Measurements from ENCODE around the gene THAP9. TPM values are rescaled to one million over a fixed set of nuclear protein-coding genes. Genes with fewer than 3 reads are reported as not detected.
A peak's percentile ranks its signal among the peaks of the same experiment; 100 is the strongest.
"Not testable (repeated sequence)": the region's sequence is repeated elsewhere in the genome, so short reads cannot be mapped to it uniquely, and the experiment has no call there.

THAP9 gene
- 1 to 10 TPM; 4.4 to 4.6 TPM for total RNA-seq

GRCh38 chr4:82900411-82901182 lies at the start of gene THAP9:
Gene THAP9 (plus strand): TSS chr4:82900735. CDS start chr4:82900803, 68 bp downstream.
- Mint-ChIP-seq H3K27ac (no peak within 1 kb of the TSS), H3K4me1 (ENCODE audit: low read depth) (peaks cover 48% of the 10 kb centered on the region), H3K27me3 (ENCODE audit: low read depth) (no peaks in the 10 kb centered on the region), H3K36me3 (ENCODE audit: insufficient read depth in 2 of 2) (peaks cover 5 to 10% of the 10 kb centered on the region in 2 donors), H3K9me3 (no peaks in the 10 kb centered on the region), H3K4me3 (no peak within 1 kb of the TSS)
- DNase-seq: peak; percentile 96 to 99
- ATAC-seq (replicated peaks in 1 of 2): peak; percentile 89

DNA sequence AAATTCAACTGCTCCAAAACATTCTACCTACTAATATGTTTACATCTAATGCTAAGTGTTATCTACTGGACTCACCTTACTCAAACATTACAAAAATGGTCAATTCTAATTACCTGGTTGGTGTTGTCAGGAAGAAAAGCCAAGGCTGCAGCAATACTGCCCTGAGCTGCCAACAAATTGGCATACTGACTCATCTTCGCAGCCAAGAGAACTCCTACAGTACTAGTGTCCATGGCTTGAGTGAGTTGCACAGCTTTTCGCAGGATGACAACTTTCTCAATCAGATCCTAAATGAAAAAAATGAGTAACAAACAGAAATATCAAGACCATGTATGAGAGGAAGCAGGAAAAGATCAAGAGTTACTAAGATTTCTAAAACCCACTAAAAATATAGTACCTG lies 49.2 kb upstream of the THAP9 start:
- no peak for DNase-seq
- Mint-ChIP-seq H3K36me3 (ENCODE audit: insufficient read depth in 2 of 2) (peaks cover 7 to 34% of the 10 kb centered on the region in 2 donors), H3K27me3 (ENCODE audit: low read depth) (no peaks in the 10 kb centered on the region), H3K27ac (no peak overlapping the region), H3K9me3 (no peaks in the 10 kb centered on the region), H3K4me3 (no peak overlapping the region), H3K4me1 (ENCODE audit: low read depth) (peaks cover 4% of the 10 kb centered on the region)
- ATAC-seq (replicated peaks in 1 of 2): no peak

DNA sequence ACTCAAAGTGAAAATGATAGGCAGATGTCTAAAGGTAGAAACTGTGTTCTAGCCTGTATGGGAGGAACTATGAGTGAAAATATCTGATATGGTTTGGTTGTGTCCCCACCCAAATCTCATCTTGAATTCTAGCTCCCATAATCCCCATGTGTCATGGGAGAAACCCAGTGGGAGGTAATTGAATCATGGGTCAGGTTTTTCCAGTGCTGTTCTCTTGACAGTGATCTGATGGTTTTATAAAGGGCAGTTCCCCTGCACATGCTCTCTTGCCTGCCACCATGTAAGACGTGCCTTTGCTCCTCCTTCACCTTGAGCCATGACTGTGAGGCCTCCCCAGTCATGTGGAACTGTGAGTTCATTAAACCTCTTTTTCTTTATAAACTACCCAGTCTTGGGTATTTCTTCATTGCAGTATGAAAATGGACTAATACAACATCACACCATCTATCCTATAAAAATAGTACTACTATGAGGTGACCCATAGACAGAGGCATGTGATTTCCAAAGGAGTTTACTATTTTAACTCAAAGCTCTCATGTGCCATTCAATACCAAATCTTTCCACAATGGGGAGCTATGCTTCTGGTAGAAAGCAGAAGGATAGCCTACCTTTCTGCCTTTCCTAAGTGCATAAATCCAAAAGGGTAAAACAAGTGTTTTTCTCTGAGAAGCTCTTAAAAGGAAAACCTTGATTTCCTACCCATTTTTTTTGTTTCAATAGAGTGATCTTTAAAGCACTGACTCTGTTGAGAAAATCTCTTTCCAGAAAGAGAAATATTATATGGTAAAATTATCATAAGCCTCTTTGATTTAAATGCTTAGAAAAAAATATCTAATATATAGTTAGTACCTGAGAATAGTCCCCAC lies 48.4 kb upstream of the THAP9 start:
- no peaks in the 10 kb centered on the region for H3K27me3 Mint-ChIP-seq (ENCODE audit: low read depth)
- peaks cover 4% of the 10 kb centered on the region for H3K4me1 Mint-ChIP-seq (ENCODE audit: low read depth)
- H3K36me3 Mint-ChIP-seq (ENCODE audit: insufficient read depth in 2 of 2): peaks cover 7 to 34% of the 10 kb centered on the region in 2 donors
- DNase-seq (peak in 1 of 2 donors; percentile 5), ATAC-seq (replicated peaks in 1 of 2) (peak; percentile 35 to 36)
- no peak overlapping the region for H3K4me3 Mint-ChIP-seq
- H3K9me3 Mint-ChIP-seq: no peaks in the 10 kb centered on the region
- peak overlapping the region; percentile 77 for H3K27ac Mint-ChIP-seq

DNA sequence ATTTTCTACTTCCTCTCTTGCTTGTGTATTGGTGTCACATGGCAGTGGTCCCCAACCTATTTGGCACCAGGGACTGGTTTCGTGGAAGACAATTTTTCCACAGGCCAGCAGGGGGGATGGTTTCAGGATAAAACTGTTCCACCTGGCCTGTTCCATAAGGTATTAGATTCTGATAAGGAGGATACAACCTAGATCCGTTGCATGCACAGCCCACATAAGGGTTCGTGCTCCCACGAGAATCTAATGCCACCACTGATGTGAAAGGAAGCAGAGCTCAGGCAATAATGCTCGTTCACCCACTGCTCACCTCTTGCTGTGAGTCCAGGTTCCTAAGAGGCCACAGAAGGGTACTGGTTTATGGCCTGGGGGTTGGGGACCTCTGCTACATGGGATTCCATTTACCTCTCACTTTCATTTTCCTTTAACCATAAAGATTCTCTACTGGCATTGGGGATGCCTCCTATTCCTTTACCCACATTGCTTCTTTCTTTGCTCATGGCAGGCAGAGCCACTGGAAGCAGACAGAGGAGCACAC lies 47.7 kb upstream of the THAP9 start:
- Mint-ChIP-seq H3K27me3 (ENCODE audit: low read depth) (no peaks in the 10 kb centered on the region), H3K4me3 (no peak overlapping the region), H3K36me3 (ENCODE audit: insufficient read depth in 2 of 2) (peaks cover 7 to 32% of the 10 kb centered on the region in 2 donors), H3K9me3 (no peaks in the 10 kb centered on the region), H3K4me1 (ENCODE audit: low read depth) (peaks cover 4% of the 10 kb centered on the region), H3K27ac (no peak overlapping the region)
- DNase-seq (no peak), ATAC-seq (replicated peaks in 1 of 2) (no peak)

DNA sequence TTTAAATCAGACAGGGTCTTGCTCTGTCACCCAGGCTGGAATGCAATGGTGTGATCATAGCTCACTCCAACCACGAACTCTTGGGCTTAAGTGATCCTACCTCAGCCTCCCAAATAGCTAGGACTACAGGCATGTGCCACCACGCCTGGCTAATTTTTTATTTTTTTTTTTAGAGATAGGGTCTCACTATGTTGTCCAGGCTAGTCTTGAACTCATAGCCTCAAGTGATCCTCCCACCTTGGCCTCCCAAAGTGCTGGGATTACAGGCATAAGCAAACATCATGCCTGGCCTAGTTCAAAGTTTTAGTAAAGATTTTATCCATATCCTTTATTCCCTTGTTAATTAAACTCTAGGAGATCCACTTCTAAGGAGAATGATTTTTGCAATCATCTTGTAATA lies 40.0 kb upstream of the THAP9 start:
- Mint-ChIP-seq H3K36me3 (ENCODE audit: insufficient read depth in 2 of 2) (peaks cover 9 to 22% of the 10 kb centered on the region in 2 donors), H3K4me1 (ENCODE audit: low read depth) (peaks cover 17% of the 10 kb centered on the region)
- ATAC-seq (replicated peaks in 1 of 2); H3K27me3 Mint-ChIP-seq (ENCODE audit: low read depth); H3K4me3 Mint-ChIP-seq; H3K9me3 Mint-ChIP-seq; H3K27ac Mint-ChIP-seq; DNase-seq: not testable (repeated sequence)

GRCh38 chr4:82861529-82861928 lies 39.0 kb upstream of the THAP9 start:
- Mint-ChIP-seq H3K27me3 (ENCODE audit: low read depth) (no peaks in the 10 kb centered on the region), H3K4me1 (ENCODE audit: low read depth) (peaks cover 27% of the 10 kb centered on the region), H3K9me3 (no peaks in the 10 kb centered on the region), H3K4me3 (no peak overlapping the region), H3K27ac (peak overlapping the region; percentile 68), H3K36me3 (ENCODE audit: insufficient read depth in 2 of 2) (peaks cover 9 to 26% of the 10 kb centered on the region in 2 donors)
- ATAC-seq (replicated peaks in 1 of 2) (no peak), DNase-seq (no peak)

- DNase-seq (peak; percentile 23 to 34), ATAC-seq (replicated peaks in 1 of 2) (peak; percentile 70 to 81)
- H3K36me3 Mint-ChIP-seq (ENCODE audit: insufficient read depth in 2 of 2): peaks cover 10 to 36% of the 10 kb centered on the region in 2 donors
These were observed 36.1 kb upstream of the THAP9 start for GRCh38 chr4:82864336-82864979.

GRCh38 chr4:82865592-82865991 lies 34.9 kb upstream of the THAP9 start:
- DNase-seq: peak; percentile 19 to 24
- ATAC-seq (replicated peaks in 1 of 2): peak; percentile 81 to 84
- Mint-ChIP-seq H3K27ac (no peak overlapping the region), H3K9me3 (no peaks in the 10 kb centered on the region), H3K4me3 (peak overlapping the region; percentile 1 to 64), H3K4me1 (ENCODE audit: low read depth) (peaks cover 34% of the 10 kb centered on the region), H3K27me3 (ENCODE audit: low read depth) (no peaks in the 10 kb centered on the region), H3K36me3 (ENCODE audit: insufficient read depth in 2 of 2) (peaks cover 10 to 40% of the 10 kb centered on the region in 2 donors)

More at GRCh38 chr4:82864336-82864979, 36.1 kb upstream of the THAP9 start:
- Mint-ChIP-seq H3K27me3 (ENCODE audit: low read depth) (no peaks in the 10 kb centered on the region), H3K4me3 (peak overlapping the region; percentile 73 to 75), H3K4me1 (ENCODE audit: low read depth) (peaks cover 34% of the 10 kb centered on the region), H3K27ac (peak overlapping the region; percentile 83), H3K9me3 (no peaks in the 10 kb centered on the region)

GRCh38 chr4:82866033-82866432 lies 34.5 kb upstream of the THAP9 start:
- not testable (repeated sequence) for ATAC-seq (replicated peaks in 1 of 2); H3K9me3 Mint-ChIP-seq; DNase-seq; H3K27me3 Mint-ChIP-seq (ENCODE audit: low read depth)
- H3K36me3 Mint-ChIP-seq (ENCODE audit: insufficient read depth in 2 of 2): peaks cover 10 to 43% of the 10 kb centered on the region in 2 donors
- peak overlapping the region; percentile 34 for H3K27ac Mint-ChIP-seq
- peaks cover 34% of the 10 kb centered on the region for H3K4me1 Mint-ChIP-seq (ENCODE audit: low read depth)
- H3K4me3 Mint-ChIP-seq: peak overlapping the region; percentile 10 to 58

- no peak for ATAC-seq (replicated peaks in 1 of 2)
- Mint-ChIP-seq H3K4me1 (ENCODE audit: low read depth) (peaks cover 34% of the 10 kb centered on the region), H3K27ac (no peak overlapping the region), H3K4me3 (no peak overlapping the region), H3K36me3 (ENCODE audit: insufficient read depth in 2 of 2) (peaks cover 10 to 40% of the 10 kb centered on the region in 2 donors), H3K9me3 (no peaks in the 10 kb centered on the region), H3K27me3 (ENCODE audit: low read depth) (no peaks in the 10 kb centered on the region)
- no peak for DNase-seq
These were observed 33.7 kb upstream of the THAP9 start for GRCh38 chr4:82866706-82867385.

DNA sequence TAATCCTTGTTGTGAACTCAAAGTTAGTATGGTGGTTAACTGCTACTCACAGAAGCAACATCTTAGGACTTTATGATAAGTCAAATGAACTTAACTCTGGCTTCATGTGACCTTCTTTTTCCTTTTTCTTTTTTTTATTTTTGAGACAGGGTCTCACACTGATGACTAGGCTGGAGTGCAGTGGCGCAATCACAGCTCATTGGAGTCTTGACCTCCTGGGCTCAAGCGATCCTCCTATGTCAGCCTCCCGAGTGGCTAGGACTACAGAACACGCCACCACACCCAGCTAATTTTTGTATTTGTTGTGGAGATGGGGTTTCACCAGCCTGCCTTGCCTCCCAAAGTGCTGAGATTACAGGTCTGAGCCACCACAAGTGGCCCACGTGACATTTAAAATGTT lies 32.0 kb upstream of the THAP9 start:
- DNase-seq (no peak), ATAC-seq (replicated peaks in 1 of 2) (no peak)
- H3K4me3 Mint-ChIP-seq: no peak overlapping the region
- H3K36me3 Mint-ChIP-seq (ENCODE audit: insufficient read depth in 2 of 2): peaks cover 8 to 35% of the 10 kb centered on the region in 2 donors
- H3K4me1 Mint-ChIP-seq (ENCODE audit: low read depth): peaks cover 34% of the 10 kb centered on the region
- no peaks in the 10 kb centered on the region for H3K9me3 Mint-ChIP-seq
- no peak overlapping the region for H3K27ac Mint-ChIP-seq
- H3K27me3 Mint-ChIP-seq (ENCODE audit: low read depth): no peaks in the 10 kb centered on the region

DNA sequence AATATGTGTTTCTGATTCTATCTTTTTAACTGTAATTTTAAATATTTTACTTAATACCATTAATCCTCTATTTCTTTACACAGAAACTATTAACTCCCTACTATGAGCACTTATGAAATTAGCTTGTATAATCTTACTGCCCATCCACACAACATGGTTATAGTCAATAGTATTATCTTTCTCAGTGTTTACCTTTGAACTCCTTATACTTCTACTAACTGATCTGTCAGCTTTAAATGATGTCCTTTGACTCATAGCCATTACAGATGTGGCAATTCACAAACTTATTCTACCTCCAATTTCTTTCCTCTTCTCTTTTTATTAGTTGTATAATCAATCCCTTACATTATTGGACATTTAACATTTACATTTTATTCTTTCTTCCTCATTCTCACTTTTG lies 15.1 kb upstream of the THAP9 start:
- H3K4me3 Mint-ChIP-seq: no peak overlapping the region
- DNase-seq (no peak), ATAC-seq (replicated peaks in 1 of 2) (no peak)
- peaks cover 2 to 7% of the 10 kb centered on the region in 2 donors for H3K36me3 Mint-ChIP-seq (ENCODE audit: insufficient read depth in 2 of 2)
- H3K4me1 Mint-ChIP-seq (ENCODE audit: low read depth): peaks cover 57% of the 10 kb centered on the region
- no peaks in the 10 kb centered on the region for H3K27me3 Mint-ChIP-seq (ENCODE audit: low read depth)
- H3K9me3 Mint-ChIP-seq: no peaks in the 10 kb centered on the region
- peak overlapping the region; percentile 2 for H3K27ac Mint-ChIP-seq
